Tibial nerve (tissue), 4 donors: ENCODE data around the gene INSM1. TPM values are rescaled to one million over a fixed set of nuclear protein-coding genes. Genes with fewer than 3 reads are reported as not detected.

ENCODE experiments used
- DNase-seq, 2 donors: peaks; one replicate each; pipeline ENCODE4 v3.0.0-alpha.2; 2019; ENCODE audit warnings: low spot score in 2 of 2
- H3K27ac ChIP-seq, 4 donors: fragments of 200-600 bp; sonication (generic) in 3 of 4; one replicate each; pipeline ENCODE4 v1.5.1; 2017 to 2019; ENCODE audit warnings: mild to moderate bottlenecking in 1 of 4
- H3K27me3 ChIP-seq, 2 donors: fragments of 200-600 bp; sonication (generic) in 1 of 2; one replicate each; pipeline versions ENCODE4 v1.5.1 to v1.6.0; 2017 to 2019
- H3K36me3 ChIP-seq, 3 donors: fragments of 200-600 bp; sonication (generic); one replicate each; pipeline ENCODE4 v1.5.1; 2018 to 2019
- H3K4me1 ChIP-seq, 4 donors: fragments of 200-600 bp; sonication (generic) in 3 of 4; one replicate each; pipeline ENCODE4 v1.5.1; 2017 to 2019
- H3K4me3 ChIP-seq, 4 donors: fragments of 200-600 bp; sonication (generic) in 3 of 4; one replicate each; pipeline ENCODE4 v1.5.1; 2017 to 2019; ENCODE audit warnings: mild to moderate bottlenecking in 1 of 4, moderate library complexity in 1 of 4
- H3K9me3 ChIP-seq, 4 donors: fragments of 200-600 bp; sonication (generic) in 3 of 4; one replicate each; pipeline ENCODE4 v1.5.1; 2017 to 2019
- CTCF ChIP-seq, 5 experiments: fragments of 200-600 bp in 3 of 5; fragments of 450-650 bp in 2 of 5; sonication (generic) in 3 of 5; IDR thresholded peaks; one replicate each; pipeline ENCODE4 v1.5.1; 2016 to 2019; ENCODE audit warnings: antibody characterized with exemption in 5 of 5, mild to moderate bottlenecking in 3 of 5, moderate library complexity in 2 of 5
- EP300 ChIP-seq, 2 donors: sonication (generic); formaldehyde crosslinking; IDR thresholded peaks; one replicate each; pipeline ENCODE4 v1.6.1; 2017; ENCODE audit warnings: antibody characterized with exemption in 2 of 2, mild to moderate bottlenecking in 1 of 2
- POLR2A ChIP-seq, 2 donors: fragments of 450-650 bp; IDR thresholded peaks; one replicate each; pipeline ENCODE4 v1.6.1; 2017; ENCODE audit warnings: antibody characterized with exemption in 2 of 2, mild to moderate bottlenecking in 2 of 2, moderate library complexity in 2 of 2
- WGBS, 2 donors: methylation state at CpG; one replicate each; pipeline ENCODE4 v1.1.5; 2018; 5-methylcytosine and 5-hydroxymethylcytosine counted together
- total RNA-seq, 4 donors: library from RNA; depleted of rRNA; stranded (reverse); fragments of >200 nt; gene quantifications; one replicate each; pipeline ENCODE4 v1.1.0, GENCODE V29; 2016

The INSM1 gene
- total RNA-seq, 4 donors from 2014 or later: not detected

DNA sequence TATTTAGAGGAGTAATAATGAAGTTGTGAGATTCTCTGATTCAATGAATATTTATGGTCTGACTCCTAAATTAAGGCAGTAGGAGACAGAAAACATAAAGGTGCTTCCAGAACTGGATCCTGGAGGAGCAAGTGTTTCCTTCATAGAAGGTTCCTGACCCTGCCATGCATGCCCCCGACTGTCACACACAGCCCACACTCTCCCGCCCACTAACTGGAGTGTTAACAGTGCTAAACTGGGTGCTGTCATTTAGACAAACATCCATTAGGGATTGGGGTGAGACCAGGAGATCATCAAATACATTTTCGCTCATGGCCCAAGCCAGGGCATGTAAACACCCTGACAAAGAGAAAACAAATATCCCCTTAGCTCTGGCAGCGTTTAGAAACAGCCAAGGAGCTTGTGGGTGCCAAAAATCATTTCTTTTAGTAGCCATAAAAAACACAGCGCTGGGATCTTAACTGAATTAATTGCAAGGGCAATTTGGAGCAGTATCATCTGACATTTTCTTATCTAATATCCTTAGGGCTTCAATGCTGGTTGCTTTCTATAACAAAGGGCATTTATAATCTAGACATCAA lies 46.8 kb downstream of the INSM1 start:
- Histone ChIP-seq H3K4me3 (no peak overlapping the region), H3K4me1 (peaks cover 0 to 7% (median 0%) of the 10 kb centered on the region in 4 donors), H3K36me3 (peaks cover 0 to 9% (median 0%) of the 10 kb centered on the region in 3 donors), H3K9me3 (no peaks in the 10 kb centered on the region), H3K27ac (no peak overlapping the region), H3K27me3 (no peaks in the 10 kb centered on the region)
- no peak for DNase-seq
- 49 to 59% methylated on average over 5 of the region's 5 CpGs for WGBS, 2 donors
- TF ChIP-seq EP300 (IDR thresholded peaks at IDR 0.05) (no peak), POLR2A (IDR thresholded peaks at IDR 0.05) (no peak), CTCF (IDR thresholded peaks at IDR 0.05) (no peak)

GRCh38 chr20:20415321-20415720 lies 47.4 kb downstream of the INSM1 start:
- 47 to 58% methylated on average over 1 of the region's 1 CpG for WGBS, 2 donors
- no peaks in the 10 kb centered on the region for H3K9me3 ChIP-seq
- no peaks in the 10 kb centered on the region for H3K27me3 ChIP-seq
- peaks cover 0 to 9% (median 0%) of the 10 kb centered on the region in 3 donors for H3K36me3 ChIP-seq
- no peak for TF ChIP-seq EP300 (IDR thresholded peaks at IDR 0.05)
- no peak overlapping the region for H3K4me3 ChIP-seq
- no peak overlapping the region for H3K27ac ChIP-seq
- peaks cover 0 to 6% (median 0%) of the 10 kb centered on the region in 4 donors for H3K4me1 ChIP-seq
- DNase-seq: no peak

DNA sequence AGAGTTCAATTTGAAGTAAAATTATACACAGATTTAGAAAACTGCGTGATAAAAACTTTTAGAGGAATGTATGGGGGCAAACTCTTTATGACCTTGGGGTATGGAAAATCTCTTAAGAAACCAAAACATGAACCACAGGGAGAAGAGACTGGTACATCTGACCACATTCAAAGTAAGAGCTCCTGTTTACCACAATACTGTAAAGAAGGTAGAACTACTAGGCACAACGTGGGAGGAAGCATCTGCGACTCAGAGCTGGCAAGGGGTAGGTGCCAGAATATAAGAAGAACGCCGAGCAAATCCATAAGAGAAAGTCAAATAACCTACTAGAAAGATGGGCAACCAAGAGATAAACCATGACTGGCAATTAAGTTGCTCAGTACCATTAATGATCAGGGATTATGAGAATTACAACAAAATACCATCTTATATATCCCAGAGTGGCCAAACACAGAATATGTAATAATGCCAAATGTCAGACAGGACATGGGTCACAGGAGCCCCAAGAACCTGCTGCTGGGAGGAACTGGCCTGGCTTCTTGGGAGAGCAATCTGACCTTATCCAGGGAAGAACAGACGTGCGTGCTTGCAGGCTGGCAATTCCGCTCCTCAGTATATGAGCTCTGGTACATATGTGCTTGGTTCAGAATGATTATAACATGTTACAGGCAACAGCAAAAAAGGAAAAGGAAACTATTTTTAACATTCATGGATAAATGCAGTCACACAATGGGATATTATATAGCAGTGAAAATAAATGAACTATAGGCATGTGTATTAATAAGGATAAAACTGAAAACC lies 50.2 kb downstream of the INSM1 start:
- Histone ChIP-seq H3K4me3 (no peak overlapping the region), H3K36me3 (peaks cover 0 to 19% (median 0%) of the 10 kb centered on the region in 3 donors), H3K9me3 (no peaks in the 10 kb centered on the region), H3K27me3 (no peaks in the 10 kb centered on the region), H3K27ac (no peak overlapping the region), H3K4me1 (no peaks in the 10 kb centered on the region)
- 95 to 96% methylated on average over 8 of the region's 8 CpGs for WGBS, 2 donors
- TF ChIP-seq CTCF (IDR thresholded peaks at IDR 0.05) (no peak), EP300 (IDR thresholded peaks at IDR 0.05) (no peak), POLR2A (IDR thresholded peaks at IDR 0.05) (no peak)
- no peak for DNase-seq
